GM19023 (cell line): Measurements from ENCODE around the gene PCDHGA6.
A peak's percentile ranks its signal among the peaks of the same experiment; 100 is the strongest.

Experiments
- ATAC-seq: cut with Tn5 transposase; IDR thresholded peaks from one replicate; pipeline ENCODE4 v1.9.1; 2021; ENCODE audit warnings: mild to moderate bottlenecking, moderate library complexity; ENCODE audit not compliant: unreplicated experiment

The PCDHGA6 gene

DNA sequence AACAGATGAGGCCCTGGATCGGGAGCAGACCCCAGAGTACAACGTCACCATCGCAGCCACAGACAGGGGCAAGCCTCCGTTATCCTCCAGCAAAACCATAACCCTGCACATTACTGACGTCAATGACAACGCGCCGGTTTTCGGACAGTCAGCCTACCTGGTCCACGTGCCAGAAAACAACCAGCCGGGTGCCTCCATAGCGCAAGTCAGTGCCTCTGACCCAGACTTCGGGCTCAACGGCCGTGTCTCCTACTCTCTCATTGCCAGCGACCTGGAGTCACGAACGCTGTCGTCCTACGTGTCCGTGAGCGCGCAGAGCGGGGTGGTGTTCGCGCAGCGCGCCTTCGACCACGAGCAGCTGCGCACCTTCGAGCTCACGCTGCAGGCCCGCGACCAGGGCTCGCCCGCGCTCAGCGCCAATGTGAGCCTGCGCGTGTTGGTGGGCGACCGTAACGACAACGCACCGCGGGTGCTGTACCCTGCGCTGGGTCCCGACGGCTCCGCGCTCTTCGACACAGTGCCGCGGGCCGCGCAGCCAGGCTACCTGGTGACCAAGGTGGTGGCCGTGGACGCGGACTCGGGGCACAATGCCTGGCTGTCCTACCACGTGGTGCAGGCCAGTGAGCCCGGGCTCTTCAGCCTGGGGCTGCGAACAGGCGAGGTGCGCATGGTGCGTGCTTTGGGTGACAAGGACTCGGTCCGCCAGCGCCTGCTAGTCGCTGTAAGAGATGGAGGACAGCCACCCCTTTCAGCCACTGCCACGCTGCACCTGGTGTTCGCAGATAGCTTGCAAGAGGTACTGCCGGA, 45.6 kb downstream of the PCDHGA6 start:
- no peak for ATAC-seq

DNA sequence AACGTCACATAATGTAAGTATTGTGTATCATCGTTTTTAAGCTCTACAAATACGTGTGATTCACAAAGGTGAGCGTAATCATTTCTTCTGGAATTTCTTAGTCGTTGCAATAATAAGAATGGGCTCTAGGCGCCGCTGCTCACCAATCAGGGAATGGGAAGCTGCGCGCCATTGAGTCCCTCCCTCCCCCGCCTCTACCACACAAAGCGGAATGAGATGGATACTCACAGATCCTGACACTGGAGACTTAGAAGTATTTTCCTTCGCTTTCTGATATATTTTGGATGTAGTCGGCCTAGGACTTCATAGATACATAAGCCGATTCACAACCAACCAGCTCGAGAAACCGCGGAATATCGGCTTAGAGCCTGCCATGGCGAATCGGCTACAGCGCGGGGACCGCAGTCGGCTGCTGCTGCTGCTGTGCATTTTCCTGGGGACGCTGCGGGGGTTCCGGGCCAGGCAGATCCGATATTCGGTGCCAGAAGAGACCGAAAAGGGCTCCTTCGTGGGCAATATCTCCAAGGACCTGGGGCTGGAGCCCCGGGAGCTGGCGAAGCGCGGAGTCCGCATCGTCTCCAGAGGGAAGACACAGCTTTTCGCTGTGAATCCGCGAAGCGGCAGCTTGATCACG, 47.3 kb downstream of the PCDHGA6 start, which contains the start of gene PCDHGA11:
Gene PCDHGA11, plus strand, starts transcription at position 197 of the 634 bp plus-strand sequence. Its CDS starts 177 bp downstream, at position 374.
- ATAC-seq = peak; percentile 46

DNA sequence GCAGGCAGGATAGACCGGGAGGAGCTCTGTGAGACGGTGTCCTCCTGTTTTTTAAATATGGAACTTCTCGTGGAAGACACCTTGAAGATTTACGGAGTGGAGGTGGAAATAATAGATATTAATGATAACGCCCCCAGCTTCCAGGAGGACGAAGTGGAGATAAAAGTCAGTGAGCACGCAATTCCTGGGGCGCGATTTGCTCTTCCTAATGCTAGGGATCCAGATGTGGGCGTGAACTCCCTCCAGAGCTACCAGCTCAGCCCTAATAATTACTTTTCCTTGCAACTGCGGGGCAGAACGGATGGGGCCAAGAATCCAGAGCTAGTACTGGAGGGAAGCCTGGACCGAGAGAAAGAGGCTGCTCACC, 47.8 kb downstream of the PCDHGA6 start:
- ATAC-seq = no peak

DNA sequence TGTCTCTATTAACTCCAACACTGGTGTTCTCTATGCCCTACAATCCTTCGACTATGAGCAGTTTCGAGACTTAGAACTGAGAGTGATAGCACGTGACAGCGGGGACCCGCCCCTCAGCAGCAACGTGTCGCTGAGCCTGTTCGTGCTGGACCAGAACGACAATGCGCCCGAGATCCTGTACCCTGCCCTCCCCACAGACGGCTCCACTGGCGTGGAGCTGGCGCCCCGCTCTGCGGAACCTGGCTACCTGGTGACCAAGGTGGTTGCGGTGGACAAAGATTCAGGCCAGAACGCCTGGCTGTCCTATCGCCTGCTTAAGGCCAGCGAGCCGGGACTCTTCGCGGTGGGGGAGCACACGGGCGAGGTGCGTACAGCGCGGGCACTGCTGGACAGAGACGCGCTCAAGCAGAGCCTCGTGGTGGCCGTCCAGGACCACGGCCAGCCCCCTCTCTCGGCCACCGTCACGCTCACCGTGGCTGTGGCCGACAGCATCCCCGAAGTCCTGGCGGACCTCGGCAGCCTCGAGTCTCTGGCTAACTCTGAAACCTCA, 49.1 kb downstream of the PCDHGA6 start:
- ATAC-seq = no peak

DNA sequence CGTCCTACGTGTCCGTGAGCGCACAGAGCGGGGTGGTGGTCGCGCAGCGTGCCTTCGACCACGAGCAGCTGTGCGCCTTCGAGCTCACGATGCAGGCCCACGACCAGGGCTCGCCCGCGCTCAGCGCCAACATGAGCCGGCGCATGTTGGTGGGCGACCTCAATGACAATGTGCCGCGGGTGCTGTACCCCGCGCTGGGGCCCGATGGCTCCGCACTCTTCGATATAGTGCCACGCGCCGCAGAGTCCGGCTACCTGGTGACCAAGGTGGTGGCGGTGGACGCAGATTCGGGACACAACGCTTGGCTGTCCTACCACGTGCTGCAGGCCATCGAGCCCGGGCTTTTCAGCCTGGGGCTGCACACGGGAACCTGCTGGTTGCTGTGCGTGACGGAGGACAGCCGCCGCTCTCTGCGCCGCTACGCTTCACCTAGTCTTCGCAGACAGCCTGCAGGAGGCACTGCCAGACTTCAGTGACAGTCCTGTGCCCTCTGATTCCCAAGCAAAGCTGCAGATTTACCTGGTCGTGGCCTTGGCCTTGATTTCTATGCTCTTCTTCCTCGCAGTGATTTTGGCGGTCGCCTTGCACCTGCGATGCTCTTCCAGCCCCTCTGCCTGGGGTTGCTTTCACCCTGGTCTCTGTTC, 54.2 kb downstream of the PCDHGA6 start:
- no peak for ATAC-seq
